Ascending aorta (tissue), 2 donors: Measurements from ENCODE around the gene MAP3K6. TPM values are rescaled to one million over a fixed set of nuclear protein-coding genes. Genes with fewer than 3 reads are reported as not detected.

Experiments used
- DNase-seq, 2 donors: peaks; one replicate each; pipeline ENCODE4 v3.0.0-alpha.2; 2019; ENCODE audit warnings: low spot score in 2 of 2
- H3K27ac ChIP-seq, 2 donors: fragments of 200-600 bp; sonication (generic); one replicate each; pipeline ENCODE4 v1.5.1; 2016 to 2017; ENCODE audit warnings: mild to moderate bottlenecking in 1 of 2
- H3K27me3 ChIP-seq: fragments of 200-600 bp; sonication (generic); one replicate; pipeline ENCODE4 v1.5.1; 2017
- H3K36me3 ChIP-seq, 2 donors: fragments of 200-600 bp; sonication (generic); one replicate each; pipeline ENCODE4 v1.5.1; 2016
- H3K4me1 ChIP-seq, 2 donors: fragments of 200-600 bp; sonication (generic); one replicate each; pipeline ENCODE4 v1.5.1; 2016 to 2017; ENCODE audit warnings: mild to moderate bottlenecking in 1 of 2
- H3K4me3 ChIP-seq, 2 donors: fragments of 200-600 bp; sonication (generic); one replicate each; pipeline ENCODE4 v1.5.1; 2016 to 2017; ENCODE audit warnings: mild to moderate bottlenecking in 1 of 2
- H3K9me3 ChIP-seq, 2 donors: fragments of 200-600 bp; sonication (generic); one replicate each; pipeline ENCODE4 v1.5.1; 2016
- CTCF ChIP-seq, 3 experiments: fragments of 200-600 bp in 2 of 3; fragments of 450-650 bp in 1 of 3; sonication (generic) in 2 of 3; IDR thresholded peaks; one replicate each; pipeline ENCODE4 v1.5.1; 2016 to 2019; ENCODE audit warnings: antibody characterized with exemption in 3 of 3, mild to moderate bottlenecking in 1 of 3, moderate library complexity in 1 of 3
- intact Hi-C: fragments of 100-400 bp; cut with DNase I; formaldehyde crosslinking; loops from one replicate; pipeline ENCODE4 v1.15.1; 2023
- total RNA-seq: library from RNA; depleted of rRNA; stranded (reverse); fragments of >200 nt; gene quantifications from one replicate; pipeline ENCODE4 v1.1.0, GENCODE V29; 2016

Gene MAP3K6
- total RNA-seq, 1 donor from 2014 or later: 164 TPM

GRCh38 chr1:27400963-27401341 lies 34.2 kb upstream of the MAP3K6 start:
- intact Hi-C loops: no loop called here
- H3K36me3 ChIP-seq: peaks cover 0 to under 1% of the 10 kb centered on the region in 2 donors
- no peak for DNase-seq
- peaks cover 18 to 34% of the 10 kb centered on the region in 2 donors for H3K4me1 ChIP-seq
- H3K27ac ChIP-seq: no peak overlapping the region
- TF ChIP-seq CTCF (IDR thresholded peaks at IDR 0.05): no peak
- H3K4me3 ChIP-seq: no peak overlapping the region
- no peaks in the 10 kb centered on the region for H3K27me3 ChIP-seq
- H3K9me3 ChIP-seq: no peaks in the 10 kb centered on the region

GRCh38 chr1:27400082-27400962 lies 33.6 kb upstream of the MAP3K6 start:
- TF ChIP-seq CTCF (IDR thresholded peaks at IDR 0.05): no peak
- no peak for DNase-seq
- Histone ChIP-seq H3K4me1 (peaks cover 18 to 32% of the 10 kb centered on the region in 2 donors), H3K36me3 (no peaks in the 10 kb centered on the region), H3K4me3 (no peak overlapping the region), H3K27me3 (no peaks in the 10 kb centered on the region), H3K27ac (no peak overlapping the region), H3K9me3 (no peaks in the 10 kb centered on the region)
- intact Hi-C loops: no loop called here

GRCh38 chr1:27399251-27400025 lies 32.7 kb upstream of the MAP3K6 start:
- H3K4me1 ChIP-seq: peaks cover 18 to 25% of the 10 kb centered on the region in 2 donors
- no peak overlapping the region for H3K27ac ChIP-seq
- no peaks in the 10 kb centered on the region for H3K36me3 ChIP-seq
- H3K9me3 ChIP-seq: no peaks in the 10 kb centered on the region
- no peaks in the 10 kb centered on the region for H3K27me3 ChIP-seq
- no peak for TF ChIP-seq CTCF (IDR thresholded peaks at IDR 0.05)
- DNase-seq: no peak
- intact Hi-C loops: loop anchor here (10.0 kb wide), 1 partner anchor 285 kb away; no protein-coding TSS in a partner anchor
- no peak overlapping the region for H3K4me3 ChIP-seq

GRCh38 chr1:27398405-27399149 lies 31.8 kb upstream of the MAP3K6 start:
- Histone ChIP-seq H3K4me1 (peaks cover 14 to 17% of the 10 kb centered on the region in 2 donors), H3K4me3 (no peak overlapping the region), H3K36me3 (no peaks in the 10 kb centered on the region), H3K27me3 (no peaks in the 10 kb centered on the region), H3K27ac (no peak overlapping the region), H3K9me3 (no peaks in the 10 kb centered on the region)
- DNase-seq: no peak
- TF ChIP-seq CTCF (IDR thresholded peaks at IDR 0.05): no peak
- intact Hi-C loops: loop anchor here (10.0 kb wide), 1 partner anchor 284 kb away; no protein-coding TSS in a partner anchor

GRCh38 chr1:27397749-27398148 lies 31.0 kb upstream of the MAP3K6 start:
- no peaks in the 10 kb centered on the region for H3K9me3 ChIP-seq
- H3K4me3 ChIP-seq: no peak overlapping the region
- no peaks in the 10 kb centered on the region for H3K27me3 ChIP-seq
- peaks cover 11 to 12% of the 10 kb centered on the region in 2 donors for H3K4me1 ChIP-seq
- H3K36me3 ChIP-seq: no peaks in the 10 kb centered on the region
- H3K27ac ChIP-seq: no peak overlapping the region
- no peak for DNase-seq
- no peak for TF ChIP-seq CTCF (IDR thresholded peaks at IDR 0.05)
- intact Hi-C loops: loop anchor here (10.0 kb wide), 1 partner anchor 283 kb away; no protein-coding TSS in a partner anchor
